GM23248 (cell line): ENCODE measurements around the gene AEBP1. TPM values are rescaled to one million over a fixed set of nuclear protein-coding genes. Genes with fewer than 3 reads are reported as not detected.

Source experiments
- DNase-seq: peaks from one replicate; pipeline ENCODE4 v3.0.0-alpha.2; 2015
- H2AFZ ChIP-seq: fragments of 200-600 bp; sonication (generic); 2 replicates; pipeline ENCODE4 v1.6.1; 2016; ENCODE audit warnings: antibody characterized with exemption
- H3F3A ChIP-seq: fragments of 200-600 bp; sonication (generic); 2 replicates; pipeline ENCODE4 v1.6.1; 2016; ENCODE audit warnings: mild to moderate bottlenecking, antibody characterized with exemption, mixed run types; ENCODE audit not compliant: insufficient read depth
- H3K27ac ChIP-seq: fragments of 200-600 bp; sonication (generic); 2 replicates; pipeline ENCODE4 v1.5.1; 2016; ENCODE audit warnings: mild to moderate bottlenecking
- H3K27me3 ChIP-seq: fragments of 200-600 bp; sonication (generic); replicated peaks from 2 replicates; pipeline ENCODE4 v1.6.1; 2016; ENCODE audit warnings: mild to moderate bottlenecking; ENCODE audit not compliant: insufficient read depth
- H3K36me3 ChIP-seq: fragments of 200-600 bp; sonication (generic); 2 replicates; pipeline ENCODE4 v1.6.1; 2016; ENCODE audit warnings: low read depth, mild to moderate bottlenecking
- H3K4me1 ChIP-seq: fragments of 200-600 bp; sonication (generic); 2 replicates; pipeline ENCODE4 v1.6.1; 2016; ENCODE audit warnings: mild to moderate bottlenecking; ENCODE audit not compliant: insufficient read depth
- H3K4me2 ChIP-seq: fragments of 200-600 bp; sonication (generic); one replicate; pipeline ENCODE4 v1.6.1; 2016; ENCODE audit warnings: mild to moderate bottlenecking; ENCODE audit not compliant: unreplicated experiment
- H3K4me3 ChIP-seq: fragments of 200-600 bp; sonication (generic); 2 replicates; pipeline ENCODE4 v1.5.1; 2016; ENCODE audit warnings: mild to moderate bottlenecking
- H3K79me2 ChIP-seq: fragments of 200-600 bp; sonication (generic); 2 replicates; pipeline ENCODE4 v1.6.1; 2016; ENCODE audit warnings: mild to moderate bottlenecking; ENCODE audit not compliant: insufficient read depth
- H3K9ac ChIP-seq: fragments of 200-600 bp; sonication (generic); 2 replicates; pipeline ENCODE4 v1.6.1; 2016; ENCODE audit warnings: mild to moderate bottlenecking
- H3K9me2 ChIP-seq: fragments of 200-600 bp; sonication (generic); 2 replicates; pipeline ENCODE4 v1.6.1; 2016; ENCODE audit warnings: mixed run types, mild to moderate bottlenecking, moderate library complexity; ENCODE audit not compliant: insufficient read depth
- H3K9me3 ChIP-seq: fragments of 200-600 bp; sonication (generic); one replicate; pipeline ENCODE4 v1.6.1; 2017; ENCODE audit warnings: low read depth
- H4K20me1 ChIP-seq: fragments of 200-600 bp; sonication (generic); 2 replicates; pipeline ENCODE4 v1.6.0; 2016; ENCODE audit not compliant: insufficient read depth
- EZH2 ChIP-seq: fragments of 200-600 bp; sonication (generic); IDR thresholded peaks from 2 replicates; pipeline ENCODE4 v1.6.1; 2018; ENCODE audit warnings: antibody characterized with exemption, mild to moderate bottlenecking; ENCODE audit not compliant: insufficient read depth, poor library complexity, severe bottlenecking
- EZH2phosphoT487 ChIP-seq: fragments of 200-600 bp; sonication (generic); IDR thresholded peaks from 2 replicates; pipeline ENCODE4 v1.6.1; 2018; ENCODE audit warnings: antibody characterized with exemption, moderate library complexity, mild to moderate bottlenecking, low read depth; ENCODE audit not compliant: insufficient read depth
- WGBS, 2 experiments: methylation state at CpG; one replicate each; pipeline ENCODE4 v1.1.6; 2015 to 2017; ENCODE audit warnings: low lambda C conversion rate in 2 of 2, low coverage in 1 of 2; ENCODE audit errors: missing lambda C conversion rate in 2 of 2; 5-methylcytosine and 5-hydroxymethylcytosine counted together
- in situ Hi-C: fragments of 300-500 bp; cut with MboI; formaldehyde crosslinking; loops from 2 replicates; pipeline ENCODE4 v1.15.0; 2020
- polyA plus RNA-seq: library from polyadenylated mRNA; unstranded; fragments of >200 nt; fragmentation: Nextera tagmentation; extraction: Ambion mirVana; gene quantifications from 2 replicates; pipeline ENCODE4 v1.2.1, GENCODE V29; 2016
- total RNA-seq: library from RNA; depleted of rRNA; stranded (reverse); fragments of >200 nt; shearing (Covaris generic); gene quantifications from 2 replicates; pipeline ENCODE4 v1.2.3, GENCODE V29; 2014

AEBP1 gene
- total and polyA plus RNA-seq, 2 experiments from 2014 or later = 46.6 to 53.0 TPM

GRCh38 chr7:44139311-44140010, 35.3 kb downstream of the AEBP1 start:
- H3K9me3 ChIP-seq = no peaks in the 10 kb centered on the region
- no peaks in the 10 kb centered on the region for H3K4me1 ChIP-seq
- no peak overlapping the region for H3K9ac ChIP-seq
- no peak overlapping the region for H3K4me2 ChIP-seq
- no peak for DNase-seq
- H3F3A ChIP-seq = 0 out of 2 replicates have a peak, but pooled peaks cover 11% of the 10 kb centered on the region
- no peaks in the 10 kb centered on the region for H3K27me3 ChIP-seq
- in situ Hi-C loops = loop anchor here (5.0 kb wide), 1 partner anchor 52 kb away; no protein-coding TSS in a partner anchor
- no peak overlapping the region for H3K4me3 ChIP-seq
- H4K20me1 ChIP-seq = no peaks in the 10 kb centered on the region
- H3K9me2 ChIP-seq = no peaks in the 10 kb centered on the region
- no peak overlapping the region for H2AFZ ChIP-seq
- no peak for TF ChIP-seq EZH2
- WGBS, 2 experiments = 79 to 82% methylated on average over 14 of the region's 14 CpGs
- no peaks in the 10 kb centered on the region for H3K36me3 ChIP-seq
- H3K79me2 ChIP-seq = no peaks in the 10 kb centered on the region
- H3K27ac ChIP-seq = no peak overlapping the region

- H2AFZ ChIP-seq = no peak overlapping the region
- H3K9ac ChIP-seq = no peak overlapping the region
- no peaks in the 10 kb centered on the region for H3K36me3 ChIP-seq
- DNase-seq = no peak
- no peak for TF ChIP-seq EZH2phosphoT487
- no peak for TF ChIP-seq EZH2
- no peaks in the 10 kb centered on the region for H3K4me1 ChIP-seq
- no peaks in the 10 kb centered on the region for H3K27me3 ChIP-seq
- 67 to 80% methylated on average over 5 to 10 of the region's 10 CpGs for WGBS, 2 experiments
- H4K20me1 ChIP-seq = no peaks in the 10 kb centered on the region
- H3K27ac ChIP-seq = no peak overlapping the region
- no peaks in the 10 kb centered on the region for H3K9me2 ChIP-seq
- in situ Hi-C loops = no loop called here
- H3F3A ChIP-seq = 0 out of 2 replicates have a peak, but pooled peaks cover 11% of the 10 kb centered on the region
- H3K4me2 ChIP-seq = no peak overlapping the region
- H3K79me2 ChIP-seq = no peaks in the 10 kb centered on the region
- H3K9me3 ChIP-seq = no peaks in the 10 kb centered on the region
- no peak overlapping the region for H3K4me3 ChIP-seq
Measured at GRCh38 chr7:44140341-44140740, 36.2 kb downstream of the AEBP1 start.

DNA sequence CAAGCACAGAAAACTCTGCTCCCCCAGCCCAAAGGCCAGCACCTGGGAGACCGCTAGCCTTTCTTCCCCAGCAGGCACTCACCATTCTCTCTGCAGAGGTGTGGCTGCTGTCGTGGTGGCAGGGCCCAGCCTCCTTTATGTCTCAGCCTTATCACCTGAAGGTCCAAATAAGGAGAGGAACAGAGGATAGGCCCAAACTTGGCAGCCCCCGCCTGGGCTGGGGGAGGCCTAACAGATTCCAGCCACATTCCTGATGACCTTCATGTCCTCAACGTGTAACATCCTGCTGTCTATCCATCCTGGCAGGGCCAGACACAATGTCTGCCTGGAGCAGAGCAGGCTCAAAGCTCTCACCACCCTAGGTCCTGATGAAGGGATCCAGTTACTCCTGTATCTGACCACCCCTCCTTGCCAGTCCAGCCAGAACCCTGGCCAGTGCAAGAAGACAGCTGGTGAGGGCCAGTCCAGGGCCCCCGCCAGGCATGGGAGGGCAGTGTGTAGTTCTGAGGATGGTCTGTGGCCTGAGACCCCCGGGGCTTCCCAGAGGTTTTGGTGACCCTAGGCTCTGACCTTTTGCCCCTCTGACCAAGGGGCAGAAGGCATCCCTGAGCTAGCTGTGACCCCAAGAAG, 37.2 kb downstream of the AEBP1 start, which contains the start of gene MYL7:
Gene MYL7 (minus strand): TSS at position 112 of the 630 bp plus-strand sequence. CDS start 27 bp downstream, at position 85.
- Histone ChIP-seq H3K79me2 (no peaks in the 10 kb centered on the region), H3K4me2 (no peak within 1 kb of the TSS), H2AFZ (no peak within 1 kb of the TSS), H4K20me1 (no peaks in the 10 kb centered on the region), H3K9me3 (no peaks in the 10 kb centered on the region), H3K27ac (no peak within 1 kb of the TSS), H3F3A (0 out of 2 replicates have a peak, but pooled peaks cover 11% of the 10 kb centered on the region), H3K4me3 (no peak within 1 kb of the TSS), H3K9me2 (no peaks in the 10 kb centered on the region), H3K4me1 (no peaks in the 10 kb centered on the region), H3K36me3 (no peaks in the 10 kb centered on the region), H3K9ac (no peak within 1 kb of the TSS), H3K27me3 (no peaks in the 10 kb centered on the region)
- 82 to 89% methylated on average over 6 of the region's 6 CpGs for WGBS, 2 experiments
- no peak for DNase-seq
- in situ Hi-C loops = no loop called here
- TF ChIP-seq EZH2phosphoT487 = no peak
- no peak for TF ChIP-seq EZH2

- Histone ChIP-seq H4K20me1 (no peaks in the 10 kb centered on the region), H3K9ac (no peak overlapping the region), H2AFZ (no peak overlapping the region), H3K4me2 (no peak overlapping the region), H3K9me3 (no peaks in the 10 kb centered on the region), H3K4me1 (no peaks in the 10 kb centered on the region), H3K79me2 (no peaks in the 10 kb centered on the region), H3F3A (0 out of 2 replicates have a peak, but pooled peaks cover 11% of the 10 kb centered on the region), H3K27me3 (no peaks in the 10 kb centered on the region), H3K4me3 (no peak overlapping the region), H3K36me3 (no peaks in the 10 kb centered on the region), H3K27ac (no peak overlapping the region), H3K9me2 (no peaks in the 10 kb centered on the region)
- in situ Hi-C loops = no loop called here
- no peak for TF ChIP-seq EZH2
- no peak for TF ChIP-seq EZH2phosphoT487
- no peak for DNase-seq
- WGBS, 2 experiments = 84 to 86% methylated on average over 4 of the region's 4 CpGs
Measured at GRCh38 chr7:44142028-44142427, 37.9 kb downstream of the AEBP1 start.
